Measurements from ENCODE around the gene OR7A5.
"Not testable (repeated sequence)": the region's sequence is repeated elsewhere in the genome, so short reads cannot be mapped to it uniquely, and the experiment has no call there.

GRCh38 chr19:14777645-14778044 is 57.3 kb downstream of the OR7A5 start:
- TF ChIP-seq TAF1 (IDR thresholded peaks at IDR 0.05; ENCODE audit: low read depth); CTCF (IDR thresholded peaks at IDR 0.05; ENCODE audit: poor library complexity, severe bottlenecking); POLR2AphosphoS5 (IDR thresholded peaks at IDR 0.05); MXI1 (conservative IDR thresholded peaks at IDR 0.05; ENCODE audit: poor library complexity, severe bottlenecking); SMC3 (conservative IDR thresholded peaks at IDR 0.05; ENCODE audit: poor library complexity): not testable (repeated sequence)
- TF ChIP-seq, protein P1, sequence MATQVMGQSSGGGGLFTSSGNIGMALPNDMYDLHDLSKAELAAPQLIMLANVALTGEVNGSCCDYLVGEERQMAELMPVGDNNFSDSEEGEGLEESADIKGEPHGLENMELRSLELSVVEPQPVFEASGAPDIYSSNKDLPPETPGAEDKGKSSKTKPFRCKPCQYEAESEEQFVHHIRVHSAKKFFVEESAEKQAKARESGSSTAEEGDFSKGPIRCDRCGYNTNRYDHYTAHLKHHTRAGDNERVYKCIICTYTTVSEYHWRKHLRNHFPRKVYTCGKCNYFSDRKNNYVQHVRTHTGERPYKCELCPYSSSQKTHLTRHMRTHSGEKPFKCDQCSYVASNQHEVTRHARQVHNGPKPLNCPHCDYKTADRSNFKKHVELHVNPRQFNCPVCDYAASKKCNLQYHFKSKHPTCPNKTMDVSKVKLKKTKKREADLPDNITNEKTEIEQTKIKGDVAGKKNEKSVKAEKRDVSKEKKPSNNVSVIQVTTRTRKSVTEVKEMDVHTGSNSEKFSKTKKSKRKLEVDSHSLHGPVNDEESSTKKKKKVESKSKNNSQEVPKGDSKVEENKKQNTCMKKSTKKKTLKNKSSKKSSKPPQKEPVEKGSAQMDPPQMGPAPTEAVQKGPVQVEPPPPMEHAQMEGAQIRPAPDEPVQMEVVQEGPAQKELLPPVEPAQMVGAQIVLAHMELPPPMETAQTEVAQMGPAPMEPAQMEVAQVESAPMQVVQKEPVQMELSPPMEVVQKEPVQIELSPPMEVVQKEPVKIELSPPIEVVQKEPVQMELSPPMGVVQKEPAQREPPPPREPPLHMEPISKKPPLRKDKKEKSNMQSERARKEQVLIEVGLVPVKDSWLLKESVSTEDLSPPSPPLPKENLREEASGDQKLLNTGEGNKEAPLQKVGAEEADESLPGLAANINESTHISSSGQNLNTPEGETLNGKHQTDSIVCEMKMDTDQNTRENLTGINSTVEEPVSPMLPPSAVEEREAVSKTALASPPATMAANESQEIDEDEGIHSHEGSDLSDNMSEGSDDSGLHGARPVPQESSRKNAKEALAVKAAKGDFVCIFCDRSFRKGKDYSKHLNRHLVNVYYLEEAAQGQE (IDR thresholded peaks at IDR 0.05; ENCODE audit: borderline replicate concordance) = not testable (repeated sequence)
